GM23248 (cell line): ENCODE measurements around the gene FAM222B.
"Not testable (repeated sequence)": the region's sequence is repeated elsewhere in the genome, so short reads cannot be mapped to it uniquely, and the experiment has no call there.

Experiments
- EZH2 ChIP-seq: fragments of 200-600 bp; sonication (generic); IDR thresholded peaks from 2 replicates; pipeline ENCODE4 v1.6.1; 2018; ENCODE audit warnings: antibody characterized with exemption, mild to moderate bottlenecking; ENCODE audit not compliant: insufficient read depth, poor library complexity, severe bottlenecking
- EZH2phosphoT487 ChIP-seq: fragments of 200-600 bp; sonication (generic); IDR thresholded peaks from 2 replicates; pipeline ENCODE4 v1.6.1; 2018; ENCODE audit warnings: antibody characterized with exemption, moderate library complexity, mild to moderate bottlenecking, low read depth; ENCODE audit not compliant: insufficient read depth

DNA sequence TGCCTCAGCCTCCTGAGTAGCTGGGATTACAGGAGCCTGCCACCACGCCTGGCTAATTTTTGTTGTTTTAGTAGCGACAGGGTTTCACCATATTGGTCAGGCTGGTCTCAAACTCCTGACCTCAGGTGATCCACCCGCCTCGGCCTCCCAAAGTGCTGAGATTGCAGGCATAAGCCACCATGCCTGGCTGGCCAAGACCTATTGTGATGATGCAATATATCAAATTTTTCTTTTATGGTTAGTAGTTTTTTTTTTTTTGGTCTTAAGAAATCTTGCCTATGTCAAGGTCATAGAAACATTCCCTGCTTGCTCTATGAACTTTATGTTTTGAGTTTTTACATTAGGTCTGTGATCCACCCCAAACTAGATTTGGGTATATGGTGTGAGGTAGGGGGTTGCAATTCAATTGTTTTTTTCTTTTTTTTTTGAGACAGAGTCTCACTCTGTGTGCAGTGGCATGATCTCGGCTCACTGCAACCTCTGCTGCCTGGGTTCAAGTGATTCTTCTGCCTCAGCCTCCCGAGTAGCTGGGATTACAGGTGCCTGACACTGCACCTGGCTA lies 34.6 kb upstream of the FAM222B start:
- not testable (repeated sequence) for TF ChIP-seq EZH2, EZH2phosphoT487
